Heart left ventricle (tissue), 13 donors: ENCODE results near the gene PARD3.

Experiments used
- POLR2A ChIP-seq, 2 donors: fragments of 450-650 bp; IDR thresholded peaks; one replicate each; pipeline ENCODE4 v1.6.1; 2017; ENCODE audit warnings: antibody characterized with exemption in 2 of 2, mild to moderate bottlenecking in 2 of 2, moderate library complexity in 2 of 2
- TF ChIP-seq, protein P1 (sequence below), 12 donors: fragments of 200-600 bp; sonication (generic) in 4 of 12; IDR thresholded peaks; one replicate each; pipeline versions ENCODE4 v1.5.0 to v1.8.0; 2018 to 2022; ENCODE audit warnings: antibody characterized with exemption in 12 of 12, mild to moderate bottlenecking in 5 of 12
- donor health status: ischemic (EF 13 %, LVEDD 7.1; RV severe dilation, severe dysfunction).
- donor health status: DM: no; HTN: yes; CAD: no.
- donor health status: DM: no; HTN: no; CAD: no.
- donor health status: ischemic (EF 25% LVEDD 6.9; RV normal size, moderate dysfunction).
- donor health status: ischemic (EF 25% LVEDD 5.7; RV mildly dilated, moderate dysfunction).
- donor health status: ischemic (EF 35%, LVEDD 5.7; RV mildly dilated, moderate dysfunction).
- donor health status: nonischemic (EF 11% LVEDD 7.7; RV severe dilation, severe dysfunction).
- donor health status: DM: yes; HTN: yes; CAD: no.
- donor health status: PGD.
- donor health status: ischemic (EF 29% LVEDD 5.4; RV normal size, mild dysfunction).
- donor health status: nonischemic (EF 23%, LVEDD 6.1; RV moderate dilation, normal function).

DNA sequence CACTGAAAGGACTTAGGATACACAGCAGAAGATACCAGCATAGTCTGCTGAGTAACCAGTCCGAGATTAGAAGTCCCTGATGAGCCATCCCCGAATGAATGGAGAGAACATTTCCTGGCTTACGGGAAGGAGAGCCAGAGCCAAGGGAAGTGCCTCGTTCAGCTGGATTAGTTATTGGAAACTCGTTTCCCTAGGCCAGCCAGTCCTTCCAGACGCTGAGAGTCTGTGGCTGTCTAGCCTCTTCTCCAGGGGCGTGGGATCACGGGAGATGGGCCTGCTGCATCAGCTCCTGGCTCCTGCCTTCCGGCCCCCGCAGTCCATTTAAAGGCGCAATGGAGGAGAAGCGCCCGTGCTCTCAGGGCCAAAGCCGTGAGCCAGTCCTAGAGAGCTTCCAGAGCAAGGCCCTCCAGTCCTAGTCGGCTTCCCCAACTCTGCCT is 712.8 kb downstream of the PARD3 start:
- TF ChIP-seq, protein P1, sequence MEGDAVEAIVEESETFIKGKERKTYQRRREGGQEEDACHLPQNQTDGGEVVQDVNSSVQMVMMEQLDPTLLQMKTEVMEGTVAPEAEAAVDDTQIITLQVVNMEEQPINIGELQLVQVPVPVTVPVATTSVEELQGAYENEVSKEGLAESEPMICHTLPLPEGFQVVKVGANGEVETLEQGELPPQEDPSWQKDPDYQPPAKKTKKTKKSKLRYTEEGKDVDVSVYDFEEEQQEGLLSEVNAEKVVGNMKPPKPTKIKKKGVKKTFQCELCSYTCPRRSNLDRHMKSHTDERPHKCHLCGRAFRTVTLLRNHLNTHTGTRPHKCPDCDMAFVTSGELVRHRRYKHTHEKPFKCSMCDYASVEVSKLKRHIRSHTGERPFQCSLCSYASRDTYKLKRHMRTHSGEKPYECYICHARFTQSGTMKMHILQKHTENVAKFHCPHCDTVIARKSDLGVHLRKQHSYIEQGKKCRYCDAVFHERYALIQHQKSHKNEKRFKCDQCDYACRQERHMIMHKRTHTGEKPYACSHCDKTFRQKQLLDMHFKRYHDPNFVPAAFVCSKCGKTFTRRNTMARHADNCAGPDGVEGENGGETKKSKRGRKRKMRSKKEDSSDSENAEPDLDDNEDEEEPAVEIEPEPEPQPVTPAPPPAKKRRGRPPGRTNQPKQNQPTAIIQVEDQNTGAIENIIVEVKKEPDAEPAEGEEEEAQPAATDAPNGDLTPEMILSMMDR (IDR thresholded peaks at IDR 0.05) = no peak
- no peak for TF ChIP-seq POLR2A (IDR thresholded peaks at IDR 0.05)
